ENCODE measurements around the gene MDGA2. TPM values are rescaled to one million over a fixed set of nuclear protein-coding genes. Genes with fewer than 3 reads are reported as not detected.
"Not testable (repeated sequence)": the region's sequence is repeated elsewhere in the genome, so short reads cannot be mapped to it uniquely, and the experiment has no call there.

MDGA2 gene
- total RNA-seq, 2 experiments from 2014 or later: not detected

DNA sequence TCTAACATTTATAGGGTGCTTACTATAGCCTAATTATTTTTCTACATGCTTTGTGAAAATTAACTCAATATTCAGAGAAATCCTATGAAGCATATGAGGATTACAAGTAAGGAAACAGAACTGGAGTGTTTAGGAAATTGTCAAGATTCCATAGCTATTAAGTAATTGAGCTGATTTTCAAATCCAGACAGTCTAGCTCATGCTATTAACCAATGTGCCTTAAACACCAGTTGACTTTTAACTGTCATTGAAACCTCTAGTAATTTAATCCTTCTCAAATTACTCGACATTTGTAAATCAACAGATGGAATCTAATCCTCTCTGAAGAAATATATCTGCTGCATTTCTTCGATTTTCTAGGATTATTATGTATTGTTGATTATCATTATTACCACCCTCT lies 488.9 kb downstream of the MDGA2 start:
- ChIA-PET POLR2A (no interaction called here), CTCF (no interaction called here)

DNA sequence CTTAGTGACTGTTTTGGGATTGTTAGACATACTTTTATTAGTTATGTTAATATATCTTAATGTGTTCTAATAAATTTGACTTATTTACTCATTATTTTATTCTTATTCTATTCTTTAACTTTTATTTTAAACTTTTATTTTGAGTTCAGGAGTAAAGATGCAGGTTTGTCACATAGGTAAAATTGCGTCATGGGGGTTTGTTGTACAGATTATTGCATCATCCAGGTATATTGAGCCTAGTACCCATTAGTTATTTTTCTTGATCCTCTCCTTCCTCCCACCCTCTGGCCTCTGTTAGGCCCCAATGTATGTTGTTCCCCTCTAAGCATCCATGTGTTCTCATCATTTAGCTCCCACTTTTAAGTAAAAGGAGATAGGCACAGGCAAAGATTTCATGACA lies 495.5 kb downstream of the MDGA2 start:
- CTCF ChIA-PET: no interaction called here
- POLR2A ChIA-PET: no interaction called here

DNA sequence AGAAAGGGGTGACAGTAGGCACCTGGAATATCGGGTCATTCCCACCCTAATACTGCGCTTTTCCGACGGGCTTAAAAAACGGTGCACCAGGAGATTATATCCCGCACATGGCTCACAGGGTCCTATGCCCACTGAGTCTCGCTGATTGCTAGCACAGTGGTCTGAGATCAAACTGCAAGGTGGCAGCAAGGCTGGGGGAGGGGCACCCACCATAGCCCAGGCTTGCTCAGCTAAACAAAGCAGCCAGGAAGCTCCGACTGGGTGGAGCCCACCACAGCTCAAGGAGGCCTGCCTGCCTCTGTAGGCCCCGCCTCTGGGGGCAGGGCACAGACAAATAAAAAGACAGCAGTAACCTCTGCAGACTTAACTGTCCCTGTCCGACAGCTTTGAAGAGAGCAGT lies 503.5 kb downstream of the MDGA2 start:
- CTCF ChIA-PET, POLR2A ChIA-PET: not testable (repeated sequence)

DNA sequence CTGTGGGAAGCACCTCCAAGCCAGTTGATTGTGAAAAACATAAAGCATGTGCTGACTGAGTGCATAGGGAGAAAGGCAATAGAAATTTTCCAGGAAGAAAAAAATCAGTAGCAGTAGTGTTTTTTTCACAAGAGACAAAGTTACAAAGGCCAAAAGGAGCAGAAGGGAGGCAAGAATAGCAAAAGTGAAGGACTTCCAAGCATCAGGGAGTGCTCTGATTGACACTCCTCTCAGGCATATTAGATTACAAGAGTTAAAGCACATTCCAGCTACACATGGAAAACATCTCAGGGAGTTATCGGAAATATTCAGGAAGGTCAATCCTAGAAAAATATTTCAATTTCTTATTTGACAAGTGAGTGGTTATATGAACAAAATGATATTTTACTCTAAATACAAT lies 508.0 kb downstream of the MDGA2 start:
- ChIA-PET POLR2A (no interaction called here), CTCF (no interaction called here)

DNA sequence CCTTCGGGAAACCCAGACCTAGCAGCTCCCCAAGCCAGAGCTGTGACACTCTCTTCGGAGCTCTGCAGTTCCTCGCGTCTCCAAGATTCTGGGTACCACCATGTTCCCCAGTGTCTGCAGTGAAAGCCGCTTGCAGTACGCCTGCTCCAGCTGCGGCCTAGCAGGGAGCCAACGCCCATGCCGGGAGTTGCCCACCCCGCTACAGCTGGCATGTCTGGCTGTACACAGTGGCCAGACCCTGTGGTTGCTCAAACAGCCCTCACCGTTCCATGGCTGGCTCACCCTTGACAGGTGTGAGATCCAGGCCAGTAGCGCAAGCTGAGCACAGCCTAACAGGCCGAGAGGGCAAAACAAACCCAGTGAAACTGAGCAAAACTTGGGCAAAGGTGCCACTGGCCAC lies 520.0 kb downstream of the MDGA2 start:
- POLR2A ChIA-PET: no interaction called here
- CTCF ChIA-PET: no interaction called here

DNA sequence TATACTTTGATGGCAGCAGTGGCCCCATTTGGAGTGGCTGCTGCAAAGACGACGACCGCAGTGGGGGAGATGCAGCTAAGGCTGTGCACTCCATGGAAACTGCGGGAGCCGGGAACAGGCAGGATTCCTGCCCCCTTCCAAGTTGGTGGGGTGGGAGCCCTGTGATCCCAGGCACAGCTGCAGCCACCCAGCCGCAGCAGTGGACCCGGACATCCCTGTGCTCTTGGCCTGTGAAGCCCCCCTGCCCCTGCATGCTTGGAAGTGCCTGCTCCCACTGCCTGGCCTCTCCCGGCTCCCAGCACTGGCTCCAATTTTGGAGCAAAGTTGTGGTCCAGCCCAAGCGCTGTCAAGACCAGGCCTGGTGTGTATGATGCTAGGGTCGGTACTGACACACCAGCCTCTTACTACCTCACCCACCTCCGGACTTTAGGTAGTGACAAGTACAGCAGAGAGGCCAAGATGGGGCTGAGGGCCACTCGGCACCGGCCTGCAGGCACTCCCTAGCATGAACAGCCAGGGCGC lies 521.1 kb downstream of the MDGA2 start:
- CTCF ChIA-PET: no interaction called here
- POLR2A ChIA-PET: no interaction called here

DNA sequence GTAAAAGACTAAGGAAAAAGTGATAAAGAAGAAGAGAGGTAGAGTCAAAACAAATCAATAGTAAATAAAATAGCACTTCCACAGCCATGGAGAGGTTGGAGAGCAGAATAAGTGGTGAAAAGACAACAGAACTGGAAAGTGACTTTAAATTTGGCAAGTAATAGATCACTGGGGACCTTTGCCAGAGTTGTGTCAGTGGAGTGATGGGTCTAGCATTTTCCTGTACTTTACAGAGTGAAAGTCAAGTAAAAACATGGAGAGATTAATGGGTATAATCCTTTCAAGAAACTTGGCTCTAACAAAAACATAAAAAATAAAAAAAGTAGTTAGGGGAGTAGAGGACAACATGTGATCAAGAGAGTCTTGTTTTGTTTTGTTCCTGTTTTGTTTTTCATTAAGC lies 521.7 kb downstream of the MDGA2 start:
- POLR2A ChIA-PET: no interaction called here
- CTCF ChIA-PET: no interaction called here

DNA sequence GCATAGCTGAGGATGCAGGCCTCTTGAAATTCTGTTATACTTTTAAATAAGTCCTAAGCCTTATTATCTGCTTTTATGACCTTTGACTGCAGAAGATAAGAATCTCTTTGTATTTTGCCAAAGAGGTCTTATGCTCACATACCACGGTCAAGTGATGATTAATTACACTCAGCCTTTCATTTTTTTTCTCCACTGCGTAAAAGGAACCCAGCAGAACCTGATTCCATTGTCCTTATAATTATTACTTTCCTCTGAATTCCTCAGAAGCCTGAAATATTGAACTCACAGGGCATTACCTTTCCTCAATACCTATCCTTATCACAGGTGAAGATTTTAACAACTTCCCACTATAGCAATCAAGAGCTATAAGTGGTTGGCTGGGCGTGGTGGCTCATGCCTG lies 525.1 kb downstream of the MDGA2 start:
- POLR2A ChIA-PET: no interaction called here
- CTCF ChIA-PET: no interaction called here

DNA sequence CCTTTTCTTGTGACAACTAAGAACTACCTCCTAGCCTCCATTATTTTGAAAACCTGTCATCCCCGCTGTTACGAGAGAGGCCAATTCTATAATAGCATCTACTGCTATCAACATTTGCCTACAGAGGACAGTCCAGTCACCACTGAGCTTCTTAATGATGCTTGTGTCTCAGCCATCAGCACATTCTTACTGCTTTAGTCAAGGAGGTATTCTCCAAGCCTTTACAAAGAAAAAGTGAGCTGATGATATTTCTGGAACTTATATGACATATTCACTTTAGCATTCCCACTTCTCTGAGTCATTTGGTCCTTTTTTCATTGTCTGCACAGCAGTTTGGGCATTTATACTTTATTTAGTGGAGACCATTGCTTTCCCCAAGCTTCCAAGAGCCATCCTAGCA lies 526.1 kb downstream of the MDGA2 start:
- CTCF ChIA-PET: no interaction called here
- POLR2A ChIA-PET: no interaction called here

DNA sequence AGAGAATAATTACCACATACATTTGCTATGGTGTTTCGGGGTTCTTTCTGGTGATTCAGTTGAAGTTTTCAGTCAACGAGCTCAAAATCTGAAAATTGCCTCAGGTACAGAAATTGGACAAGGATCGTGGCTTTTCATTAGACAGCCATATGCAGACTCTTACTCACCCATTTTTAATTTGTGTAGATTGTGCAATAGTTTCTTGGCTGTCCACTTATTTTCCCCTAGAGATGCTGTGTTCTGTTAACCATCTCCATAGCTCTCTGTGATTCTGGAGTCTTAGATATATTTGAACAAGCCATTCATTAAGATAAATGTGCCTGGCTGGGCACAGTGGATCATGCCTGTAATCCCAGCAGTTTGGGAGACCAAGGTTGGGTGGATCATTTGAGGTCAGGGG lies 526.7 kb downstream of the MDGA2 start:
- CTCF ChIA-PET: no interaction called here
- POLR2A ChIA-PET: no interaction called here

DNA sequence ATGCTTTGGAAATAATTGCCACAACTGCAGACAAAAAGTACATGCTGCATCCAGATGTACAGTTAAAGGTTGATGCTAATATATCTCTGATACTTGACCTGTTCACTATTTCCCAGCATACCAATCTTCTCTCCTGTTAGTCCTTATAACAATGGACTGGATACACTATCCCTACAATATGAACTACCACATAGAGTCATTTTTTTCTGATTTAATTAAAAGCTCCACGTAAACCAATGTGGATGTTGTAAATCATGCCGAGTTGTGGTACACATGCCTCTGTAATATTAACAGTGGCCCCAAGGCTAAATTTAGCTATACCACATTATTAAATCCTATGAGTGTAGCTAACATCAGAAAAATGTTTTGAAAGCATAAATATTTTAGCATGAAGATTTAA lies 554.8 kb downstream of the MDGA2 start:
- CTCF ChIA-PET: no interaction called here

DNA sequence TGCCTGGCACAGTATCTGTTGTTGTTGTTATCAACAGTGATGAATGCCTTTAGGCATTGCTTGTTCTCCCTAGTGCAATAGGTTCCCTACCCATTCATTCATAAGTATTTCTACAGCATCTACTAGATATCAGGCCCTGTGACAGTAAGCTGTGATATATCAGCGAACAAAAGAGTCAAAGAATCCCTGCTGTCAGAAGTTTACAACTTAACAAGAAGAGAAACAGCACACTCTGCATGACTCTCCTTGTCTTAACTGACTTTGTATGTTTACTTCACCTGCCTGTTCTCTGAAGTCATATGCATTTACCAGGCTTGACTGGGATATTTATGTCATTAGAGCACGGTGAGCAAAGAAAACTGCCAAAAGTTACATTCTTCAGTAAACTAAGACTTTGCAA lies 571.6 kb downstream of the MDGA2 start:
- POLR2A ChIA-PET: no interaction called here
- CTCF ChIA-PET: no interaction called here

More for the DNA sequence above, 554.8 kb downstream of the MDGA2 start:
- POLR2A ChIA-PET: no interaction called here

DNA sequence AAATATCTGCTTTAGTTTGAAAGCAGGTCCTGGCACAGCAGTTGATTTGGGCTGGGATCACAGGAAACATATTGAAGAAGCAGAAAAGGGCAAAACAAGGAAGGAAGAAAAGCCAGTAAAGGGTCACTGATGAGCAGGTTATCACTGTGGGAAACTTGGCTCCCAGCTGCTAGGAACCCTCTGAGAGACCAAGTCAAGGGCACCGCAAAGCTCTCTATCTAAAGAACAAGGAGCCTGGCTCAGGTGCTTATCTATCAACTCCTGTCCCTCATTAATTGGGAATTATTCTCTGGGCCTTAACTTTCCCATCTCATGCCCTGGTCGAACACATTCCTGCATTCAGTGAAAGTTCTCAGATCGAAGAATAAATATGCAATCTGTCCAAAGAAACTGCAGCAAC lies 572.9 kb downstream of the MDGA2 start:
- ChIA-PET POLR2A (no interaction called here), CTCF (no interaction called here)

DNA sequence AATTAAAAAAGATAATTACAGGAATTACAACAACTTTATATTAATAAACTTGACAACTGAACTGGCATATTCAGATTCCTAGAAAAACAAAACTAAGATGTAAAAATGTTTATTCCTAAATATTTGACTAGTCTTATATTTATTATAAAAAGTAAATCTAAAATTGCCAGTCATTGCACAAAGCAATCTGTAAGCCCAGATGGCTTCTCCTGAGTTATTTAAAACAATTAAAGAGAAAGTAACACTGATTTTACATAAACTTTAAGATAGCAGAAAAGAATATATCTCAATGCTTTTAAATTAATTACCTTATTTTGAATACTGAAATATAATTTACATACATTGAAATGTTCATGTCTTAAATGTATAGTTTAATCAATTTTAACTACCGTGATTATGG lies 589.7 kb downstream of the MDGA2 start:
- ChIA-PET CTCF (interaction anchor here (0.6 kb wide), 1 partner anchor 106 kb away, joined by 3 read pairs; no protein-coding TSS in a partner anchor), POLR2A (no interaction called here)

DNA sequence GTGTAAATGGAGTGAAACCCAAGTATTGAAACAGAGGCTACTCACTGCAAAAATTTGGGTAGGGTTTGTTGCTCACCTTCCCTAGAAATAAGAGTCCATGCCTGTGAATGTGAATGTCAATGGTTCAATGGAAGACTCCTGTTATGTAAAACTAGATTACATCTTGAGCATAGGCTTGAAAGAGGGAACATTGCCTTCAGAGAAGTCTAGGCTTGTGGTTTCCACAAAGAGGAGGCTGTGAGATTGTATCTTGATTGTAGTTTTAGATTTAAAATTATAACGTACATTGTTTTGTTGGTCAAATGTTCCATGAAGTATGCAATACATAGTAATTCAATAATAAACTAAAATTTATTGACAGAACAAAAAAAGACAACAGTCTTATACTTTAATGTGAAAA lies 610.1 kb downstream of the MDGA2 start:
- ChIA-PET CTCF (no interaction called here), POLR2A (no interaction called here)

DNA sequence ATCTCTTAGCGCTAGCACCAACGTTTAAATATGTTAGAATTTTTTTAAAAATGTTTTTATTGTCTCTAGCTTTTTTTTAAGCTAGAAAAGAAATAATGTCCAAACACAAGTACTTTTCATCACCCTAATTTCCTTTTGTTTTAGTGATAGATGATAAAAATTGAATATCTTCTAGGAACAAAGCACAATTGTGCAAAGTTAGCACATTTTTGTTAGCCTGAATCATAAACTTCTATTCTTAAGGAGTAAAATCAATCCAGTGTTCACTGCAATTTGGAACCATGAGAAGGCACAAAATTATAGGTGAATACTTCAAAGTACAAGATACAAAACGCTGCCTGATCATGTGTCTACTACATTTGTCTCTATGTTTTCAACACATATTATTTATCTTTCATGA lies 615.4 kb downstream of the MDGA2 start:
- ChIA-PET POLR2A (no interaction called here), CTCF (no interaction called here)

DNA sequence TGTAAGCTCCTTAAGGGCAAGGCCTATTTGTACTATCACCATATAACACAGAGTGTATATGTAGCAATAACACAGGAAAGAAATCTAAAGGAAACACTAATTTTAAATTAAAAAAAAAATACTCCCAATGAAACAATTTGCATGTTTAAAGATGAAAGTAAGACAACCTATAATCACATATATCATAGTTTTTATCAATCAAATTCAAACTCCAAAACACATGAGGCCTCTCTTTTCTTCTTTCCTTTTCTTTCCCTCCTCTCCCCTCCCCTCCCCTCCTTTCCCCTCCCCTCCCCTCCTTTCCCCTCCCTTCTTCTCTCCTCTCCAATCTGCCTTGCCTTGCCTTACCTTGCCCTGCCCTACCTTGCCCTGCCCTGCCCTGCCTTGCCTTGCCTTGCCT lies 618.0 kb downstream of the MDGA2 start:
- ChIA-PET CTCF (no interaction called here), POLR2A (no interaction called here)

DNA sequence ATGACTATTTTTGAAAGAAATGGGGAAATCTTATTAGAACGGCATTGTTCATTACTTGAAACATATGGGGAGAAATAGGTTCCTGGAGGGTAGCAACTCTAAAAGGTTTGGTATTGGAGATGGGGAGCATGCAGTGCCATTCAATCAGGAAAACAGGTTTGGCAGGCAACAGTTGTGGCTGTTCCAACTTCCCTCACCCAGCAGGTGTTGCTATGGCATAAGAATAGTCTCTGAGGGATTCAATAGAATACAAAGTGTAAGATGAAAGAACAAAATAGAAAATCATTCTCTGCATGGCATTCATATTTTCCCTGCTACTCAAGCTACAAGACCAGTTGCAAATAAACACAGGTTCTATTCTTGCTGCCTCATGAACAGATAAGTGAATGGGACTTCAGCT lies 630.6 kb downstream of the MDGA2 start:
- ChIA-PET POLR2A (no interaction called here), CTCF (no interaction called here)

DNA sequence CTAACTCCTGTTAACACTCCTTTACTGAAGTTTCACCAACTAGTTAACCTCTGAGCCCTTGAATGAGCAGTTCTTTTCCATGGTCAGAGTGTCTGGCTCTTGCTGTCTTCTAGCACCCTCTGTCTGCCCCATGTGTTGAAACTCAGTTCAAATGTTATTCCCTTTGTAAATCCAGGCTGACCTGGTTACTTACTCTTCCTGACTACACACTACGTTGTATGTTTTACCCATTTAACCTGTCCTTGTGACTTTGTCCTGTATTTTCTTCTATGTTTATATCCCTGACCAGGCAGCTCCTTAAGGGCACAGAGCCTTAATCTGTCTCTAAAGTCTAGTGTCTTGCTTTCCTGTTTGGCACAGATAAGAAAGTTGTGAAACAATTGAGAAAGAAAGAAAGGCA lies 634.9 kb downstream of the MDGA2 start:
- CTCF ChIA-PET: no interaction called here

DNA sequence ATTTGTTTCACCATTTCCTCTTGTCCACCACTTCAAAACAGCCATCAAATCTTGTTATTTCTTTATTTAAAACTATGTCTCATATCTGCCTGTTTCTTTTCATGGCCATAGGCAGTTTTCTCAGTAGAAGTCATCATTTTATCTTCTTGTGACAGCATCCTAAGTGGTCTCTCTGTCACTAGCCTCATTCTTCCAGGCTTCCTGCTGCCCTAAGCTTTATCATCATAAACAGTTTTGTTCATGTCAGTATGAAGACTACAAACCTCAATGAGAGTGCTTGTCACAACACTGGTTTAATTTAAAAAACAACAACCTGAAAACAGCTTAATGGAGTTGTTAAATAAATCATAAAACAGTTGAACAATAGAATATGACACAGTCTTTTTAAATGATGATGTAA lies 636.1 kb downstream of the MDGA2 start:
- ChIA-PET POLR2A (no interaction called here), CTCF (no interaction called here)

More for the DNA sequence above, 634.9 kb downstream of the MDGA2 start:
- POLR2A ChIA-PET: no interaction called here

DNA sequence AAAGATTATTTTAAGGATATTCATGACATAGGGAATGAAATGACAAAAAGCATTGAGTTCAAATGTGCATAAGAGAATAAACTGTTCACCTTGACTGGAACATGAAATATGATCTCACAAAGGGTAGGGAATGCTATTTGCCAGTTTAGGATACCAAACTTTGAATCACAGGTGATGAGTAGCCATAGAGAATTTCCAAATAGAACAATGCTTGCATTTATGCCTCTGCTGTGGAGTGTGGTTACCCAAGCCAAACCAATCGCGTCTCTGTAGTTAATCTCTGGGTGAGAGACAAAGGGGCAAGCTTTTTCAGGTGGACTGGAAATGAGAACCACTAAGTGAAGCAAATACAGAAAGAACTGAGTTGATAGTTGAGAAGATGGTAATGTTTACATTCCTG lies 652.7 kb downstream of the MDGA2 start:
- ChIA-PET CTCF (no interaction called here), POLR2A (no interaction called here)

DNA sequence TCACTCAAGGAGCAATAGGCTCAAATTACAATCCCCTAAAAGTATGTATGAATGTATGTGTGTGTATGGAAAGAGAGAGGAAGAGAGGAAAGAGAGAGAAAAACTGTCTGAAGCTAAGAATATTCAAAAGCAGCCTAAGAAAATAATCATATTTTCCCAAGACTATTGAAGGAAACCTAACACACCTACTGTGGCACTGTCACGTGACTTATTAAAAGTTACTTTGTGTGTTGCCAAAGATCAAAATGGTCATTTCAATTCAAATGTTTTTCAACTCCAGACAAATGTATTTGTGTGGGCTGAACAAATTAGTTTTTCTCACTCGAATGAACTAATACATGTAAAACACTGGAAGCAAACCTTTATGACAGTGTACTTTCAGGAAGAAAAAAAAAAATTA lies 654.9 kb downstream of the MDGA2 start:
- CTCF ChIA-PET: no interaction called here
- POLR2A ChIA-PET: no interaction called here

DNA sequence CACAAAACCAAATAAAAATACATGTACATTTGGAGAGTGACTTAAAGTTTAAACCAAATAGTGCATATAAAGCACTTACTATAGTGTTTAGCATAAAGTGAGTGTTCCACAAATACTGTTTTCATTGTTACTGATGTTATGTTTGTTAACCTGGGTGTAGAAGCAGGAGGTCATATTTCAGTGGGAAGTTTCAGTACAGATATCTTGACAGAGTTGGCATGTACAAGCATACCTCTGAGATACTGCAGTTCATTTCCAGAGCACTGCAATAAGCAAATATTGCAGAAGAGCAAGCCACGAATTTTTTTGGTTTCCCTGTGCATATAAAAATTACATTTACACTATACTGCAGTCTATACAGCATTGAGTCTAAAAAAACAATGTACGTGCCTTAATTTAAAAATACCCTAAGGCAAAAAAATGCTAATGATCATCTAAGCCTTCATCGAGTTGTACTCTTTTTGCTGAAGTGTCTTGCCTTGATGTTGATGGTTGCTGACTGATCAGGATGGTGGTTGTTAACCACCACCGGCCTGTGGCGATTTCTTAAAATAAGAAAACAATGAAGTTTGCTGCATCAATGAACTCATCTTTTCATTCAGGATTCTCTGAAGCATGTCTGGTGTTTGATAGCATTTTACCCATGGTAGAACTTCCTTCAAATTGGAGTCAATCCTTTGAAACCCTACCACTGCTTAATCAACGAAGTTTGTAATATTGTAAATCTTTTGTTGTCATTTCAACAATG lies 662.7 kb downstream of the MDGA2 start:
- CTCF ChIA-PET: no interaction called here
- POLR2A ChIA-PET: no interaction called here

Data from activated CD8-positive, alpha-beta memory T cell treated with anti-CD3 and anti-CD28 coated beads for 36 hours (primary cell).